CD4-positive, alpha-beta T cell (primary cell): ENCODE results near the gene SGIP1. TPM values are rescaled to one million over a fixed set of nuclear protein-coding genes. Genes with fewer than 3 reads are reported as not detected.

Experiments
- ATAC-seq: fragments of 200-7000 bp; cut with Tn5 transposase; one replicate; pipeline ENCODE4 v1.10.0; 2022; ENCODE audit warnings: mild to moderate bottlenecking; ENCODE audit not compliant: poor library complexity
- CTCF ChIA-PET: fragments of 350-600 bp; sonication (Branson Sonifier 250); formaldehyde crosslinking; loops from one replicate; lab custom pipeline; 2021; ENCODE audit warnings: antibody characterized with exemption, inconsistent platforms; lab: Charles Lee
- POLR2A ChIA-PET: fragments of 350-600 bp; sonication (Branson Sonifier 250); formaldehyde crosslinking; loops from one replicate; lab custom pipeline; 2021; ENCODE audit warnings: antibody characterized with exemption, inconsistent platforms; lab: Charles Lee
- DNase-seq, 14 experiments: peaks; one replicate each; pipeline ENCODE4 v3.0.0-alpha.2; 2013 to 2020; ENCODE audit warnings: mixed read lengths in 2 of 14
- H3K27ac ChIP-seq, 2 donors: one replicate each; pipeline versions ENCODE4 v1.5.1 to v1.7.0; 2013; ENCODE audit warnings: low read length in 2 of 2, low read depth in 1 of 2, mild to moderate bottlenecking in 1 of 2
- H3K27me3 ChIP-seq, 2 experiments: 1 replicate in 1 of 2; 2 replicates in 1 of 2; pipeline versions ENCODE4 v1.6.1 to v1.7.0; 2013; ENCODE audit warnings: low read length in 2 of 2, control low read depth in 1 of 2, mild to moderate bottlenecking in 1 of 2, moderate library complexity in 1 of 2; ENCODE audit not compliant: insufficient read depth in 2 of 2, control insufficient read depth in 1 of 2
- H3K36me3 ChIP-seq: one replicate; pipeline ENCODE4 v1.6.1; 2013; ENCODE audit warnings: low read length, control low read depth; ENCODE audit not compliant: insufficient read depth
- H3K4me1 ChIP-seq: one replicate; pipeline ENCODE4 v1.6.1; 2013; ENCODE audit warnings: low read length, control low read depth; ENCODE audit not compliant: insufficient read depth
- H3K4me3 ChIP-seq: one replicate; pipeline ENCODE4 v1.5.1; 2013; ENCODE audit warnings: mild to moderate bottlenecking, low read length, moderate library complexity
- H3K9me3 ChIP-seq, 2 experiments: 1 replicate in 1 of 2; 2 replicates in 1 of 2; pipeline versions ENCODE4 v1.6.1 to v1.7.0; 2013; ENCODE audit warnings: low read length in 2 of 2, mild to moderate bottlenecking in 2 of 2, control low read depth in 1 of 2, moderate library complexity in 1 of 2; ENCODE audit not compliant: control insufficient read depth in 1 of 2, insufficient read depth in 1 of 2
- H3K27ac Mint-ChIP-seq: one replicate; pipeline ENCODE4 v1.8.0; 2020; ENCODE audit warnings: mixed read lengths
- H3K27me3 Mint-ChIP-seq: one replicate; pipeline ENCODE4 v1.8.0; 2021; ENCODE audit warnings: mixed read lengths
- H3K36me3 Mint-ChIP-seq: one replicate; pipeline ENCODE4 v1.8.0; 2021; ENCODE audit warnings: low read depth, mixed read lengths
- H3K4me1 Mint-ChIP-seq: one replicate; pipeline ENCODE4 v1.8.0; 2021; ENCODE audit warnings: low read depth, mixed read lengths
- H3K4me3 Mint-ChIP-seq: one replicate; pipeline ENCODE4 v1.8.0; 2020; ENCODE audit warnings: mild to moderate bottlenecking, mixed read lengths
- H3K9me3 Mint-ChIP-seq: one replicate; pipeline ENCODE4 v1.8.0; 2020; ENCODE audit warnings: mixed read lengths
- intact Hi-C, 2 experiments: fragments of 100-400 bp; cut with DNase I in 1 of 2; cut with micrococcal nuclease in 1 of 2; formaldehyde crosslinking; loops; one replicate each; pipeline versions ENCODE4 v1.15.1 to v1.9.0; 2023 to 2025; cut with DNase I, micrococcal nuclease
- polyA plus RNA-seq, 2 donors: library from polyadenylated mRNA; unstranded; fragments of 120-200 nt; gene quantifications; one replicate each; pipeline ENCODE4 v1.2.1, GENCODE V29; 2013
- total RNA-seq, 174 experiments: library from RNA in 2 of 174; stranded (reverse) in 2 of 174; gene quantifications; one replicate each; pipeline ENCODE4 v1.2.3 and lab custom pipeline; 2021 to 2026
- TF ChIP-seq, protein P1 (sequence below): fragments of 200-600 bp; IDR thresholded peaks from one replicate; pipeline ENCODE4 v1.8.0; 2022; ENCODE audit warnings: antibody characterized with exemption, mild to moderate bottlenecking

Gene SGIP1, protein sequence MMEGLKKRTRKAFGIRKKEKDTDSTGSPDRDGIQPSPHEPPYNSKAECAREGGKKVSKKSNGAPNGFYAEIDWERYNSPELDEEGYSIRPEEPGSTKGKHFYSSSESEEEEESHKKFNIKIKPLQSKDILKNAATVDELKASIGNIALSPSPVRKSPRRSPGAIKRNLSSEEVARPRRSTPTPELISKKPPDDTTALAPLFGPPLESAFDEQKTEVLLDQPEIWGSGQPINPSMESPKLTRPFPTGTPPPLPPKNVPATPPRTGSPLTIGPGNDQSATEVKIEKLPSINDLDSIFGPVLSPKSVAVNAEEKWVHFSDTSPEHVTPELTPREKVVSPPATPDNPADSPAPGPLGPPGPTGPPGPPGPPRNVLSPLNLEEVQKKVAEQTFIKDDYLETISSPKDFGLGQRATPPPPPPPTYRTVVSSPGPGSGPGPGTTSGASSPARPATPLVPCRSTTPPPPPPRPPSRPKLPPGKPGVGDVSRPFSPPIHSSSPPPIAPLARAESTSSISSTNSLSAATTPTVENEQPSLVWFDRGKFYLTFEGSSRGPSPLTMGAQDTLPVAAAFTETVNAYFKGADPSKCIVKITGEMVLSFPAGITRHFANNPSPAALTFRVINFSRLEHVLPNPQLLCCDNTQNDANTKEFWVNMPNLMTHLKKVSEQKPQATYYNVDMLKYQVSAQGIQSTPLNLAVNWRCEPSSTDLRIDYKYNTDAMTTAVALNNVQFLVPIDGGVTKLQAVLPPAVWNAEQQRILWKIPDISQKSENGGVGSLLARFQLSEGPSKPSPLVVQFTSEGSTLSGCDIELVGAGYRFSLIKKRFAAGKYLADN
- total RNA-seq (under 1 TPM in 1 of 2 experiments, not detected in 1; 0.84 TPM), total RNA-seq (lab: John Stamatoyannopoulos, UW) (0 to 1.4 (median 0.10) reads per million in 172 experiments)
- 0.11 TPM for polyA plus RNA-seq (2013, experiment 1 of 2)
- 0.07 TPM for polyA plus RNA-seq (2013, experiment 2 of 2)

GRCh38 chr1:66533804-66534740 lies at the start of gene SGIP1:
Gene SGIP1, plus strand, starts transcription at chr1:66534153. Its CDS starts 206 bp downstream, at chr1:66534359.
- Mint-ChIP-seq H3K4me3 (peak within 1 kb of the TSS; percentile 90), H3K9me3 (no peaks in the 10 kb centered on the region), H3K4me1 (peaks cover 17% of the 10 kb centered on the region), H3K27ac (peak within 1 kb of the TSS; percentile 61), H3K36me3 (no peaks in the 10 kb centered on the region), H3K27me3 (peaks cover 52% of the 10 kb centered on the region)
- H3K27me3 ChIP-seq: peaks cover 22 to 29% of the 10 kb centered on the region in 2 experiments
- ATAC-seq (peak; percentile 73), DNase-seq (peak in 6 of 14 experiments; percentile 2 to 35 (median 22))
- TF ChIP-seq, protein P1, sequence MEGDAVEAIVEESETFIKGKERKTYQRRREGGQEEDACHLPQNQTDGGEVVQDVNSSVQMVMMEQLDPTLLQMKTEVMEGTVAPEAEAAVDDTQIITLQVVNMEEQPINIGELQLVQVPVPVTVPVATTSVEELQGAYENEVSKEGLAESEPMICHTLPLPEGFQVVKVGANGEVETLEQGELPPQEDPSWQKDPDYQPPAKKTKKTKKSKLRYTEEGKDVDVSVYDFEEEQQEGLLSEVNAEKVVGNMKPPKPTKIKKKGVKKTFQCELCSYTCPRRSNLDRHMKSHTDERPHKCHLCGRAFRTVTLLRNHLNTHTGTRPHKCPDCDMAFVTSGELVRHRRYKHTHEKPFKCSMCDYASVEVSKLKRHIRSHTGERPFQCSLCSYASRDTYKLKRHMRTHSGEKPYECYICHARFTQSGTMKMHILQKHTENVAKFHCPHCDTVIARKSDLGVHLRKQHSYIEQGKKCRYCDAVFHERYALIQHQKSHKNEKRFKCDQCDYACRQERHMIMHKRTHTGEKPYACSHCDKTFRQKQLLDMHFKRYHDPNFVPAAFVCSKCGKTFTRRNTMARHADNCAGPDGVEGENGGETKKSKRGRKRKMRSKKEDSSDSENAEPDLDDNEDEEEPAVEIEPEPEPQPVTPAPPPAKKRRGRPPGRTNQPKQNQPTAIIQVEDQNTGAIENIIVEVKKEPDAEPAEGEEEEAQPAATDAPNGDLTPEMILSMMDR: no peak
- peaks cover 8% of the 10 kb centered on the region for H3K4me1 ChIP-seq
- intact Hi-C loops: no loop called here
- H3K27ac ChIP-seq: no peak within 1 kb of the TSS
- H3K4me3 ChIP-seq: peak within 1 kb of the TSS; percentile 46
- H3K36me3 ChIP-seq: no peaks in the 10 kb centered on the region
- ChIA-PET POLR2A (no interaction called here), CTCF (no interaction called here)
- H3K9me3 ChIP-seq: peaks cover 0 to 6% of the 10 kb centered on the region in 2 experiments

- TF ChIP-seq, protein P1: no peak
- no peaks in the 10 kb centered on the region for H3K4me1 Mint-ChIP-seq
- no peak overlapping the region for H3K27ac Mint-ChIP-seq
- POLR2A ChIA-PET: interaction anchor here (0.7 kb wide), 1 partner anchor 27 kb away, joined by 3 read pairs; no protein-coding TSS in a partner anchor
- H3K4me3 Mint-ChIP-seq: no peak overlapping the region
- no peaks in the 10 kb centered on the region for H3K36me3 ChIP-seq
- H3K4me3 ChIP-seq: no peak overlapping the region
- ATAC-seq (no peak), DNase-seq (peak in 1 of 14 experiments; percentile 6)
- no peaks in the 10 kb centered on the region for H3K27me3 ChIP-seq
- H3K27me3 Mint-ChIP-seq: no peaks in the 10 kb centered on the region
- no peak overlapping the region for H3K27ac ChIP-seq
- no peaks in the 10 kb centered on the region for H3K4me1 ChIP-seq
- H3K9me3 Mint-ChIP-seq: no peaks in the 10 kb centered on the region
- H3K36me3 Mint-ChIP-seq: no peaks in the 10 kb centered on the region
- no peaks in the 10 kb centered on the region for H3K9me3 ChIP-seq
- CTCF ChIA-PET: no interaction called here
- intact Hi-C loops: no loop called here
These were observed 44.8 kb upstream of the SGIP1 start for GRCh38 chr1:66489151-66489550.
